ENCODE results near the gene FBRS. TPM values are rescaled to one million over a fixed set of nuclear protein-coding genes. Genes with fewer than 3 reads are reported as not detected.

The FBRS gene
- total and polyA plus RNA-seq, 8 donors, result 19.7 to 185 (median 26.3) TPM

DNA sequence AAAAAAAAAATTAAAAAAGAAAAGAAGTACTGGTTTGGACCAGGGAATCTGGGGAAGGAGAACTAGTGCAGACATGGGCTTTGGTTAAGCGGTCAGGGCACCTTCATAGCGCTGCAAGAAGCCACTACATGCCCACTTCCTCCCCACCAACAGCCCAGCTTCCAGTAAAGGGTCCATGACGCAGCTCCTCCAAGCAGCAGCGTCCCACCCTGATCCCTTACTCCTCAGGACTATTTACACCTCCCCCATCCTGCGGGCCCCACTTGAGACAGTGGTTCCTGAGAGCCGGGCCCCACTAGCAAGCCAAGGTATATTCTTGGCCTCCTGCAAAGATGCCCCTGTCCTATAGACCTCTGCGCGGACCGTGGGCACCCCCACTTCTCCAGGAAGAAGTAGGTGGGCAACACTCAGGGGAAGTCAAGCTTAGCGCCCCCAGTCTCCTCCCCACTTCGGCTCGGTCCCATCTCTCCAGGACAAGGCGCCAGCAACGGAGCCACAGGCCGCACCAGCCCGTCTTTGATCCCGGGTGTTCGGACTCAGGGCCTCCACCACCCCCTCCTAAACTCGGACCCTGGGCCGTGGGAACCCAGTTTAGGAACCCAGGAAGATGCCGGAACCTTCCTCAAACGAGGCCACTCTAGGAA lies 8.4 kb upstream of the FBRS start:
- TF ChIP-seq EP300 (IDR thresholded peaks at IDR 0.05), result no peak
- no peak for TF ChIP-seq POLR2A (IDR thresholded peaks at IDR 0.05)
- no peak for TF ChIP-seq POLR2AphosphoS5 (IDR thresholded peaks at IDR 0.05)
- no peak for TF ChIP-seq CTCF (IDR thresholded peaks at IDR 0.05)
- Histone ChIP-seq H3K4me3 (peak overlapping the region; percentile 74 to 96 (median 85)), H3K36me3 (peaks cover 23 to 28% (median 26%) of the 10 kb centered on the region in 4 donors), H3K4me1 (peaks cover 22 to 38% (median 30%) of the 10 kb centered on the region in 4 donors), H3K9me3 (no peaks in the 10 kb centered on the region), H3K27ac (peak overlapping the region; percentile 89 to 99 (median 96)), H3K27me3 (no peaks in the 10 kb centered on the region)
- no peak for DNase-seq
- WGBS, 5 donors, result 29 to 41% (median 35%) methylated on average over 21 to 22 of the region's 22 CpGs
- intact Hi-C loops (cut with DNase I; ENCODE audit: low total_unique reads), result loop anchor here (10.0 kb wide), 1 partner anchor 85 kb away; no protein-coding TSS in a partner anchor

GRCh38 chr16:30650369-30651123 lies 7.7 kb upstream of the FBRS start, which contains the start of gene PRR14:
Gene PRR14, plus strand, starts transcription at chr16:30650960. Its CDS starts 686 bp downstream, at chr16:30651646.
- TF ChIP-seq POLR2A (IDR thresholded peaks at IDR 0.05) (peak in 1 of 4 donors; percentile 21), POLR2AphosphoS5 (IDR thresholded peaks at IDR 0.05) (peak in 2 of 3 donors; percentile 65 to 92), CTCF (IDR thresholded peaks at IDR 0.05) (peak in 5 of 7 experiments; percentile 10 to 56 (median 51)), EP300 (IDR thresholded peaks at IDR 0.05) (no peak)
- peak; percentile 100 for DNase-seq
- no peaks in the 10 kb centered on the region for H3K9me3 ChIP-seq
- peaks cover 22 to 38% (median 30%) of the 10 kb centered on the region in 4 donors for H3K4me1 ChIP-seq
- H3K27ac ChIP-seq, result peak within 1 kb of the TSS; percentile 91 to 99 (median 96)
- H3K4me3 ChIP-seq, result peak within 1 kb of the TSS; percentile 74 to 96 (median 85)
- H3K27me3 ChIP-seq, result no peaks in the 10 kb centered on the region
- intact Hi-C loops (cut with DNase I; ENCODE audit: low total_unique reads), result loop anchor here (10.0 kb wide), 1 partner anchor 86 kb away; no protein-coding TSS in a partner anchor
- 0 to 1% (median 1%) methylated on average over 48 to 53 of the region's 53 CpGs for WGBS, 5 donors
- peaks cover 30 to 35% (median 33%) of the 10 kb centered on the region in 4 donors for H3K36me3 ChIP-seq

- H3K4me3 ChIP-seq, result peak overlapping the region; percentile 74 to 96 (median 85)
- H3K27me3 ChIP-seq, result no peaks in the 10 kb centered on the region
- peak; percentile 76 to 90 for DNase-seq
- no peaks in the 10 kb centered on the region for H3K9me3 ChIP-seq
- intact Hi-C loops (cut with DNase I; ENCODE audit: low total_unique reads), result loop anchor here (10.0 kb wide), 1 partner anchor 87 kb away; no protein-coding TSS in a partner anchor
- WGBS, 5 donors, result 0 to 1% (median 0%) methylated on average over 28 to 70 of the region's 71 CpGs
- peaks cover 22 to 39% (median 30%) of the 10 kb centered on the region in 4 donors for H3K4me1 ChIP-seq
- H3K27ac ChIP-seq, result peak overlapping the region; percentile 91 to 99 (median 96)
- TF ChIP-seq EP300 (IDR thresholded peaks at IDR 0.05), result no peak
- no peak for TF ChIP-seq POLR2A (IDR thresholded peaks at IDR 0.05)
- peak in 2 of 3 donors; percentile 30 to 56 for TF ChIP-seq POLR2AphosphoS5 (IDR thresholded peaks at IDR 0.05)
- TF ChIP-seq CTCF (IDR thresholded peaks at IDR 0.05), result peak in 4 of 7 experiments; percentile 16 to 78 (median 61)
- H3K36me3 ChIP-seq, result peaks cover 38 to 43% (median 41%) of the 10 kb centered on the region in 4 donors
Measured at GRCh38 chr16:30651124-30652004, 6.9 kb upstream of the FBRS start.
